SK-N-SH (cell line): ENCODE results near the gene UBA3.

Source experiments
- EP300 ChIP-seq, 2 experiments: IDR thresholded peaks; 2 replicates each; pipeline versions ENCODE4 v1.4.0 to v1.6.1; 2012; ENCODE audit warnings: borderline replicate concordance in 1 of 2, low read depth in 1 of 2, low read length in 1 of 2
- TF ChIP-seq, protein P1 (sequence below): fragments of 200-600 bp; sonication (generic); IDR thresholded peaks from 2 replicates; pipeline ENCODE4 v1.6.1; 2017; ENCODE audit warnings: antibody characterized with exemption, mild to moderate bottlenecking, moderate library complexity

DNA sequence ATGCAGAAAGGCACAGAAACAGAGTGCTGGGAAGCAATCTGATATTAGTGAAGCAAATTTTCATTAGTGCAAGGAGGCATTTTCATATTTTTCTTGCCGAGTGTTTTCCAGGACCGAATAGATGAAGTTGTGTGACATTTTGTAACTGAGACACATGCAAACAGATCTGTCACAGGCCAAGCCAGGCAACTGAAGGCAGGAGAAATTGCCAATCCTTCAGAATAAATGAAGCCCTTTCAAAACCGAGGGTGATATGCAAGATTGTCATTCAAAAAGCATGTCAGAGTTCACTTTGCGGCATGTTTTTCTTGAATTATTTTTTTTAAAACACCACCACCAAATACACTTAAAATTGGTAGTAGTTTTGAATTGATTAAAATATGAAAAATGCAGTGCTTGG, 36.0 kb upstream of the UBA3 start:
- TF ChIP-seq, protein P1, sequence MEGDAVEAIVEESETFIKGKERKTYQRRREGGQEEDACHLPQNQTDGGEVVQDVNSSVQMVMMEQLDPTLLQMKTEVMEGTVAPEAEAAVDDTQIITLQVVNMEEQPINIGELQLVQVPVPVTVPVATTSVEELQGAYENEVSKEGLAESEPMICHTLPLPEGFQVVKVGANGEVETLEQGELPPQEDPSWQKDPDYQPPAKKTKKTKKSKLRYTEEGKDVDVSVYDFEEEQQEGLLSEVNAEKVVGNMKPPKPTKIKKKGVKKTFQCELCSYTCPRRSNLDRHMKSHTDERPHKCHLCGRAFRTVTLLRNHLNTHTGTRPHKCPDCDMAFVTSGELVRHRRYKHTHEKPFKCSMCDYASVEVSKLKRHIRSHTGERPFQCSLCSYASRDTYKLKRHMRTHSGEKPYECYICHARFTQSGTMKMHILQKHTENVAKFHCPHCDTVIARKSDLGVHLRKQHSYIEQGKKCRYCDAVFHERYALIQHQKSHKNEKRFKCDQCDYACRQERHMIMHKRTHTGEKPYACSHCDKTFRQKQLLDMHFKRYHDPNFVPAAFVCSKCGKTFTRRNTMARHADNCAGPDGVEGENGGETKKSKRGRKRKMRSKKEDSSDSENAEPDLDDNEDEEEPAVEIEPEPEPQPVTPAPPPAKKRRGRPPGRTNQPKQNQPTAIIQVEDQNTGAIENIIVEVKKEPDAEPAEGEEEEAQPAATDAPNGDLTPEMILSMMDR = no peak
- no peak for TF ChIP-seq EP300 (IDR thresholded peaks at IDR 0.05; ENCODE audit: borderline replicate concordance in 1 of 2, low read depth in 1 of 2, low read length in 1 of 2)
